Activated T-cell treated with anti-CD3 and anti-CD28 coated beads, Interleukin-2, amount 50 U/mL, for 24 hours (primary cell): ENCODE results near the gene DEPDC5.

ENCODE experiments used
- DNase-seq: peaks from one replicate; pipeline ENCODE4 v3.0.0-alpha.2; 2020
- H3K27ac Mint-ChIP-seq: 2 replicates; pipeline ENCODE4 v1.8.0; 2020; ENCODE audit warnings: mild to moderate bottlenecking, mixed read lengths
- H3K27me3 Mint-ChIP-seq: 2 replicates; pipeline ENCODE4 v1.8.0; 2020; ENCODE audit warnings: mixed read lengths
- H3K36me3 Mint-ChIP-seq: 2 replicates; pipeline ENCODE4 v1.8.0; 2020; ENCODE audit warnings: low read depth, mixed read lengths
- H3K4me1 Mint-ChIP-seq: 2 replicates; pipeline ENCODE4 v1.8.0; 2020; ENCODE audit warnings: low read depth, mixed read lengths
- H3K4me3 Mint-ChIP-seq: 2 replicates; pipeline ENCODE4 v1.8.0; 2020; ENCODE audit warnings: mild to moderate bottlenecking, moderate library complexity, mixed read lengths
- H3K9me3 Mint-ChIP-seq: 2 replicates; pipeline ENCODE4 v1.8.0; 2020; ENCODE audit warnings: mixed read lengths

DEPDC5 gene

GRCh38 chr22:31869739-31870138, 115.9 kb downstream of the DEPDC5 start:
- H3K4me1 Mint-ChIP-seq = peaks cover 8% of the 10 kb centered on the region
- peaks cover 83% of the 10 kb centered on the region for H3K36me3 Mint-ChIP-seq
- no peak for DNase-seq
- H3K9me3 Mint-ChIP-seq = no peaks in the 10 kb centered on the region
- no peak overlapping the region for H3K4me3 Mint-ChIP-seq
- H3K27ac Mint-ChIP-seq = peak overlapping the region; percentile 71
- no peaks in the 10 kb centered on the region for H3K27me3 Mint-ChIP-seq

- H3K27me3 Mint-ChIP-seq = no peaks in the 10 kb centered on the region
- peaks cover 8% of the 10 kb centered on the region for H3K4me1 Mint-ChIP-seq
- no peak overlapping the region for H3K4me3 Mint-ChIP-seq
- H3K9me3 Mint-ChIP-seq = no peaks in the 10 kb centered on the region
- no peak overlapping the region for H3K27ac Mint-ChIP-seq
- DNase-seq = no peak
- H3K36me3 Mint-ChIP-seq = peaks cover 79% of the 10 kb centered on the region
Observed at GRCh38 chr22:31870890-31871289, 117.1 kb downstream of the DEPDC5 start.

- peaks cover 8% of the 10 kb centered on the region for H3K4me1 Mint-ChIP-seq
- H3K4me3 Mint-ChIP-seq = no peak overlapping the region
- peaks cover 79% of the 10 kb centered on the region for H3K36me3 Mint-ChIP-seq
- no peak for DNase-seq
- H3K9me3 Mint-ChIP-seq = no peaks in the 10 kb centered on the region
- H3K27me3 Mint-ChIP-seq = no peaks in the 10 kb centered on the region
- peak overlapping the region; percentile 13 for H3K27ac Mint-ChIP-seq
Observed at GRCh38 chr22:31871480-31871879, 117.7 kb downstream of the DEPDC5 start.

GRCh38 chr22:31872209-31872608, 118.4 kb downstream of the DEPDC5 start:
- H3K4me1 Mint-ChIP-seq = peaks cover 8% of the 10 kb centered on the region
- H3K36me3 Mint-ChIP-seq = peaks cover 76% of the 10 kb centered on the region
- no peak overlapping the region for H3K27ac Mint-ChIP-seq
- H3K27me3 Mint-ChIP-seq = no peaks in the 10 kb centered on the region
- no peak overlapping the region for H3K4me3 Mint-ChIP-seq
- DNase-seq = no peak
- H3K9me3 Mint-ChIP-seq = no peaks in the 10 kb centered on the region

GRCh38 chr22:31874821-31875220, 121.0 kb downstream of the DEPDC5 start:
- Mint-ChIP-seq H3K4me1 (peaks cover 4% of the 10 kb centered on the region), H3K27me3 (no peaks in the 10 kb centered on the region), H3K4me3 (no peak overlapping the region), H3K27ac (no peak overlapping the region), H3K9me3 (no peaks in the 10 kb centered on the region), H3K36me3 (peaks cover 80% of the 10 kb centered on the region)
- no peak for DNase-seq

- Mint-ChIP-seq H3K27me3 (no peaks in the 10 kb centered on the region), H3K4me3 (no peak overlapping the region), H3K36me3 (peaks cover 77% of the 10 kb centered on the region), H3K4me1 (no peaks in the 10 kb centered on the region), H3K27ac (no peak overlapping the region), H3K9me3 (no peaks in the 10 kb centered on the region)
- no peak for DNase-seq
Observed at GRCh38 chr22:31876156-31876920, 122.5 kb downstream of the DEPDC5 start.

- Mint-ChIP-seq H3K27me3 (no peaks in the 10 kb centered on the region), H3K4me3 (no peak overlapping the region), H3K27ac (no peak overlapping the region), H3K36me3 (peaks cover 74% of the 10 kb centered on the region), H3K4me1 (no peaks in the 10 kb centered on the region), H3K9me3 (no peaks in the 10 kb centered on the region)
- no peak for DNase-seq
Observed at GRCh38 chr22:31879585-31879984, 125.8 kb downstream of the DEPDC5 start.

GRCh38 chr22:31881200-31881599, 127.4 kb downstream of the DEPDC5 start:
- Mint-ChIP-seq H3K36me3 (peaks cover 75% of the 10 kb centered on the region), H3K4me3 (no peak overlapping the region), H3K27me3 (no peaks in the 10 kb centered on the region), H3K4me1 (no peaks in the 10 kb centered on the region), H3K9me3 (no peaks in the 10 kb centered on the region), H3K27ac (no peak overlapping the region)
- no peak for DNase-seq

- DNase-seq = no peak
- H3K4me1 Mint-ChIP-seq = no peaks in the 10 kb centered on the region
- no peaks in the 10 kb centered on the region for H3K27me3 Mint-ChIP-seq
- no peak overlapping the region for H3K4me3 Mint-ChIP-seq
- no peaks in the 10 kb centered on the region for H3K9me3 Mint-ChIP-seq
- H3K27ac Mint-ChIP-seq = no peak overlapping the region
- peaks cover 73% of the 10 kb centered on the region for H3K36me3 Mint-ChIP-seq
Observed at GRCh38 chr22:31881865-31882264, 128.0 kb downstream of the DEPDC5 start.

- Mint-ChIP-seq H3K27ac (no peak overlapping the region), H3K27me3 (no peaks in the 10 kb centered on the region), H3K36me3 (peaks cover 78% of the 10 kb centered on the region), H3K4me3 (no peak overlapping the region), H3K4me1 (no peaks in the 10 kb centered on the region), H3K9me3 (no peaks in the 10 kb centered on the region)
- DNase-seq = no peak
Observed at GRCh38 chr22:31882971-31883370, 129.2 kb downstream of the DEPDC5 start.

- Mint-ChIP-seq H3K4me3 (no peak overlapping the region), H3K9me3 (no peaks in the 10 kb centered on the region), H3K4me1 (no peaks in the 10 kb centered on the region), H3K27me3 (no peaks in the 10 kb centered on the region), H3K27ac (no peak overlapping the region), H3K36me3 (peaks cover 75% of the 10 kb centered on the region)
- no peak for DNase-seq
Observed at GRCh38 chr22:31883989-31884388, 130.2 kb downstream of the DEPDC5 start.

- Mint-ChIP-seq H3K36me3 (peaks cover 67% of the 10 kb centered on the region), H3K9me3 (no peaks in the 10 kb centered on the region), H3K27ac (no peak overlapping the region), H3K27me3 (no peaks in the 10 kb centered on the region), H3K4me1 (no peaks in the 10 kb centered on the region), H3K4me3 (no peak overlapping the region)
- DNase-seq = no peak
Observed at GRCh38 chr22:31891366-31892079, 137.7 kb downstream of the DEPDC5 start.

- no peak overlapping the region for H3K4me3 Mint-ChIP-seq
- H3K4me1 Mint-ChIP-seq = no peaks in the 10 kb centered on the region
- no peaks in the 10 kb centered on the region for H3K27me3 Mint-ChIP-seq
- no peaks in the 10 kb centered on the region for H3K9me3 Mint-ChIP-seq
- H3K36me3 Mint-ChIP-seq = peaks cover 68% of the 10 kb centered on the region
- no peak for DNase-seq
- H3K27ac Mint-ChIP-seq = no peak overlapping the region
Observed at GRCh38 chr22:31892080-31892433, 138.2 kb downstream of the DEPDC5 start.

GRCh38 chr22:31893460-31893859, 139.6 kb downstream of the DEPDC5 start:
- H3K4me3 Mint-ChIP-seq = no peak overlapping the region
- H3K27me3 Mint-ChIP-seq = no peaks in the 10 kb centered on the region
- H3K4me1 Mint-ChIP-seq = no peaks in the 10 kb centered on the region
- DNase-seq = no peak
- no peak overlapping the region for H3K27ac Mint-ChIP-seq
- peaks cover 71% of the 10 kb centered on the region for H3K36me3 Mint-ChIP-seq
- H3K9me3 Mint-ChIP-seq = no peaks in the 10 kb centered on the region

GRCh38 chr22:31895411-31896123, 141.7 kb downstream of the DEPDC5 start:
- Mint-ChIP-seq H3K36me3 (peaks cover 68% of the 10 kb centered on the region), H3K9me3 (no peaks in the 10 kb centered on the region), H3K4me1 (no peaks in the 10 kb centered on the region), H3K27me3 (no peaks in the 10 kb centered on the region), H3K27ac (no peak overlapping the region), H3K4me3 (no peak overlapping the region)
- no peak for DNase-seq
